ENCODE results near the gene TTC27. TPM values are rescaled to one million over a fixed set of nuclear protein-coding genes. Genes with fewer than 3 reads are reported as not detected.
"Not testable (repeated sequence)": the region's sequence is repeated elsewhere in the genome, so short reads cannot be mapped to it uniquely, and the experiment has no call there.

Gene TTC27
- total RNA-seq, 8 experiments from 2014 or later = 11.6 to 41.3 (median 16.5) TPM

GRCh38 chr2:32715391-32715841 lies 87.6 kb downstream of the TTC27 start:
- WGBS, 10 experiments = 17 to 100% (median 90%) methylated on average over 1 to 4 of the region's 4 CpGs; no CpG with 5 or more reads in 1 of the 10 experiments
- in situ Hi-C loops (cut with MboI; ENCODE audit: low pct_unique_long_range_greater_than_20kb in 2 of 9, low sequenced_read_pairs in 9 of 9, unreplicated experiment in 9 of 9) = no loop called here
- H3K27ac ChIP-seq = no peak overlapping the region
- ATAC-seq (replicated peaks in 6 of 8) = peak in 3 of 8 experiments; percentile 42 to 56 (median 49)
- H3K4me3 ChIP-seq = no peak overlapping the region
- H3K4me1 ChIP-seq (replicated peaks in 1 of 2) = no peaks in the 10 kb centered on the region

DNA sequence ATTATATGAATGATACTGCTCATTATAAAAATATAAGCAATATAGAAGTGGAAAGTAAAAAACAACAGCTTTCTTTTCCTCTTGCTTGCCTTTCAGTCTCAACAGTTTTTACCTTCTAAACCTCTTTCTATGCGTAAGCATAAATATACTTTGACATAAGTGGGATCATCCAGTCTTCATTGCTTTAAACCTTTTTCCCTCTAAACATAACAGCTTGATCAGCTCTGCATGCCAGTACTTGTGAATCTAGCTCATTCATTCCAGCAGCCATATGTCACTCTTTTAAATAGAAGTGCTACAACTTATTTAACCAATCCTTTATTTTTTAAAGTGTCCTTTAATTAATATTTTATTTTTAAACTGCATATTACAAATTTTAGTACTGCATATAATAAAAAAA lies 88.1 kb downstream of the TTC27 start:
- 64 to 100% (median 100%) methylated on average over 1 of the region's 1 CpG; no CpG with 5 or more reads in 1 of the 10 experiments for WGBS, 10 experiments
- ATAC-seq (replicated peaks in 6 of 8) = no peak
- H3K27ac ChIP-seq = no peak overlapping the region
- no peak overlapping the region for H3K4me3 ChIP-seq
- in situ Hi-C loops (cut with MboI; ENCODE audit: low pct_unique_long_range_greater_than_20kb in 2 of 9, low sequenced_read_pairs in 9 of 9, unreplicated experiment in 9 of 9) = no loop called here
- H3K4me1 ChIP-seq (replicated peaks in 1 of 2) = no peaks in the 10 kb centered on the region

GRCh38 chr2:32716598-32716997 lies 88.7 kb downstream of the TTC27 start:
- Histone ChIP-seq H3K4me3 (no peak overlapping the region), H3K27ac (no peak overlapping the region), H3K4me1 (replicated peaks in 1 of 2) (no peaks in the 10 kb centered on the region)
- no peak for ATAC-seq (replicated peaks in 6 of 8)
- in situ Hi-C loops (cut with MboI; ENCODE audit: low pct_unique_long_range_greater_than_20kb in 2 of 9, low sequenced_read_pairs in 9 of 9, unreplicated experiment in 9 of 9) = no loop called here

DNA sequence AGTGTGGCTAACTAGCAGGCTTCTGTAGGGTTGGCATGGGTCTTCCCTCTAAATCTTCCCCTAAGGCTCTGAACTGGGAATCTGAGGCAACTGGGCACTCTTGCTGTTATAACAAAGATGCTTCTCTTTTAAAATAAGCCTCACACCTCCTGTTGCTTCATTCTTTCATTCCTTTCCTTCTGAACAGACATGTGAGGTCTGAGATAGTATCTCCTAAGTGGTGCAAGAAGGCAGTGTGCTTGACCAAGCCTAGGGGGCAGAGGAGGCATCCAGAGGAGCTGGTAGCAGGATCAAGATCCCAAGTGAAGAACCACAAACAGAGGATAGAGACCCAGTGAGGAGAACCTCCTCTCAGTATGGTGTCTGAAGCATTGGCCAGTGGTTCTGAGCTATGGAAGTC lies 90.9 kb downstream of the TTC27 start:
- Histone ChIP-seq H3K27ac (no peak overlapping the region), H3K4me1 (replicated peaks in 1 of 2) (no peaks in the 10 kb centered on the region), H3K4me3 (no peak overlapping the region)
- no peak for ATAC-seq (replicated peaks in 6 of 8)
- in situ Hi-C loops (cut with MboI; ENCODE audit: low pct_unique_long_range_greater_than_20kb in 2 of 9, low sequenced_read_pairs in 9 of 9, unreplicated experiment in 9 of 9) = no loop called here

DNA sequence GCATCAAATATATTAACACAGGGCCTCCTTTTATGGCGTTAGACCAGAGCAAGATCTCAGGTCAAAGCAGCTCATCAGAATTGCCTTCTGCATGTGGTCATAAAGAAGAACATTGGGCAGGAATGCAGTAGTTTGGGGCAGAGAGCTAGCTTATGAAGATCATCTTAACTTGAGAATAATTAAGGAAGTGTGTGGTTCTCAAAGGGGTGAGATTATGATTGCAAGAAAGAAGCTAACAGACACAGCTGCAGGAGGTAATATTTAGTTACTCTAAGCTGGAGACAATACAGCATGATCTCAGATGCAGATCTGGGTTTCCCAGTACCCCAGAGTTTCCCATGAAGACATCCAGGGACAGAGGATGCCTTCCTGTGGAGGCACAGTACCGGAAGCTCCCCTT lies 91.6 kb downstream of the TTC27 start:
- WGBS, 10 experiments = 73 to 100% (median 100%) methylated on average over 1 to 2 of the region's 2 CpGs; no CpG with 5 or more reads in 3 of the 10 experiments
- ATAC-seq (replicated peaks in 6 of 8) = no peak
- in situ Hi-C loops (cut with MboI; ENCODE audit: low pct_unique_long_range_greater_than_20kb in 2 of 9, low sequenced_read_pairs in 9 of 9, unreplicated experiment in 9 of 9) = no loop called here
- H3K27ac ChIP-seq = no peak overlapping the region
- no peaks in the 10 kb centered on the region for H3K4me1 ChIP-seq (replicated peaks in 1 of 2)
- no peak overlapping the region for H3K4me3 ChIP-seq

GRCh38 chr2:32719933-32720716 lies 92.3 kb downstream of the TTC27 start:
- H3K4me1 ChIP-seq (replicated peaks in 1 of 2) = no peaks in the 10 kb centered on the region
- H3K4me3 ChIP-seq = no peak overlapping the region
- ATAC-seq (replicated peaks in 6 of 8) = peak in 1 of 8 experiments; percentile 22
- in situ Hi-C loops (cut with MboI; ENCODE audit: low pct_unique_long_range_greater_than_20kb in 2 of 9, low sequenced_read_pairs in 9 of 9, unreplicated experiment in 9 of 9) = no loop called here
- no peak overlapping the region for H3K27ac ChIP-seq
- WGBS, 10 experiments = 100% methylated on average over 1 of the region's 1 CpG; no CpG with 5 or more reads in 4 of the 10 experiments

GRCh38 chr2:32720771-32721170 lies 92.9 kb downstream of the TTC27 start:
- Histone ChIP-seq H3K4me1 (replicated peaks in 1 of 2) (no peaks in the 10 kb centered on the region), H3K4me3 (no peak overlapping the region), H3K27ac (no peak overlapping the region)
- in situ Hi-C loops (cut with MboI; ENCODE audit: low pct_unique_long_range_greater_than_20kb in 2 of 9, low sequenced_read_pairs in 9 of 9, unreplicated experiment in 9 of 9) = no loop called here
- WGBS, 10 experiments = 71 to 100% (median 91%) methylated on average over 1 to 4 of the region's 4 CpGs; no CpG with 5 or more reads in 1 of the 10 experiments
- peak in 1 of 8 experiments; percentile 23 for ATAC-seq (replicated peaks in 6 of 8)

DNA sequence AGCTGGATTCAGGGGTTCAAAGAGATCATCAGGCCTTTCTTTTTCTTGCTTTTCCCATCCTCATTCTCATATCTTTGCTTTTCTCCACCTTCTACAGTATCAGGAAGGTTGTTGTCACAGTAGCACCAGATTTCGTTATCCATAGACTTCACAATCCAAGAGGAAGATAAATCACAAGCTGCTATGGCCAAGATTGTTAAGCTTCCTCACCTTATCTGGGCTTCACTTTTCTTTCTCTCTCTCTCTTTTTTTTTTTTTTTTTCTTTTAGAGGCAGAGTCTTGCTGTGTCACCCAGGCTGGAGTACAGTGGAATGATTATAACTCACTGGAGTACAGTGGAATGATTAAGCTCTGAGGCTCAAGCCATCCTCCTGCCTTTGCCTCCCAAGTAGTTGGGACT lies 93.5 kb downstream of the TTC27 start:
- H3K4me1 ChIP-seq (replicated peaks in 1 of 2) = no peaks in the 10 kb centered on the region
- WGBS, 10 experiments = 88 to 100% (median 100%) methylated on average over 1 of the region's 1 CpG; no CpG with 5 or more reads in 2 of the 10 experiments
- no peak for ATAC-seq (replicated peaks in 6 of 8)
- H3K4me3 ChIP-seq = no peak overlapping the region
- in situ Hi-C loops (cut with MboI; ENCODE audit: low pct_unique_long_range_greater_than_20kb in 2 of 9, low sequenced_read_pairs in 9 of 9, unreplicated experiment in 9 of 9) = no loop called here
- H3K27ac ChIP-seq = no peak overlapping the region

DNA sequence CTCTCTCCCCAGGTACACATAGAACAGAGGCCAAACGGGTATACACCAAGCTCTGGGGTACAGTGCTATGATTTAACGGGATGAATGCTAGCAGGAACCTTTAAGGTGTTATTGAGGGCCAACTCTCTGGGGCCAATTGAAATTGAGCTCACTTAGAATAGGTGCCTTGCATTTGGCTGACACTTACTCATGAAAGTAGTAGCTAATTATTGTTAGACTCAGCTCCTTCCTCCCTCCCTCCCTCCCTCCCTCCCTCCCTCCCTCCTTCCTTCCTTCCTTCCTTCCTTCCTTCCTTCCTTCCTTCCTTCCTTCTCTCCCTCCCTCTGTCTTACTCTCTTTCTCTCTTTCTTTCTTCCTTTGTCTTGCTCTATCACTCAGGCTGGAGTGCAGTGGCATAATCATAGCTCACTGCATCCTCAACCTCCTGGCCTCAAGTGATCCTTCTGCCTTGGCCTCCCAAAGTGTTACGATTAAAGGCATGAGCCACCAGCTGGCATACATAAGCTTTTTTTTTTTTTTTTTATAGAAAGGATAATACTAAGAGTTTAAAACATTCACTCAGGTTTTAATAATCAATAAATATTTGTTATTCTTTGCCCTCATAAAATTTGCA lies 95.7 kb downstream of the TTC27 start:
- no peak overlapping the region for H3K27ac ChIP-seq
- in situ Hi-C loops (cut with MboI; ENCODE audit: low pct_unique_long_range_greater_than_20kb in 2 of 9, low sequenced_read_pairs in 9 of 9, unreplicated experiment in 9 of 9) = no loop called here
- H3K4me3 ChIP-seq = no peak overlapping the region
- H3K4me1 ChIP-seq (replicated peaks in 1 of 2) = no peaks in the 10 kb centered on the region
- WGBS, 10 experiments = 67 to 100% (median 96%) methylated on average over 1 to 3 of the region's 3 CpGs; no CpG with 5 or more reads in 4 of the 10 experiments
- no peak for ATAC-seq (replicated peaks in 6 of 8)

- WGBS, 10 experiments = 71 to 100% (median 86%) methylated on average over 1 to 5 of the region's 5 CpGs; no CpG with 5 or more reads in 2 of the 10 experiments
- H3K27ac ChIP-seq; in situ Hi-C loops (cut with MboI; ENCODE audit: low pct_unique_long_range_greater_than_20kb in 2 of 9, low sequenced_read_pairs in 9 of 9, unreplicated experiment in 9 of 9); ATAC-seq (replicated peaks in 6 of 8); H3K4me3 ChIP-seq; H3K4me1 ChIP-seq (replicated peaks in 1 of 2): not testable (repeated sequence)
Measured at GRCh38 chr2:32726678-32727077, 98.8 kb downstream of the TTC27 start.

- ATAC-seq (replicated peaks in 6 of 8) = no peak
- 42 to 100% (median 75%) methylated on average over 1 of the region's 1 CpG; no CpG with 5 or more reads in 2 of the 10 experiments for WGBS, 10 experiments
- Histone ChIP-seq H3K4me1 (replicated peaks in 1 of 2) (no peaks in the 10 kb centered on the region), H3K4me3 (no peak overlapping the region), H3K27ac (no peak overlapping the region)
- in situ Hi-C loops (cut with MboI; ENCODE audit: low pct_unique_long_range_greater_than_20kb in 2 of 9, low sequenced_read_pairs in 9 of 9, unreplicated experiment in 9 of 9) = no loop called here
Measured at GRCh38 chr2:32727157-32727556, 99.3 kb downstream of the TTC27 start.

GRCh38 chr2:32730958-32731357 lies 103.1 kb downstream of the TTC27 start:
- 60 to 97% (median 86%) methylated on average over 1 to 7 of the region's 8 CpGs; no CpG with 5 or more reads in 3 of the 10 experiments for WGBS, 10 experiments
- peaks cover 9 to 13% of the 10 kb centered on the region in 2 donors for H3K4me1 ChIP-seq (replicated peaks in 1 of 2)
- in situ Hi-C loops (cut with MboI; ENCODE audit: low pct_unique_long_range_greater_than_20kb in 2 of 9, low sequenced_read_pairs in 9 of 9, unreplicated experiment in 9 of 9); H3K27ac ChIP-seq; H3K4me3 ChIP-seq: not testable (repeated sequence)
- peak in 2 of 8 experiments; percentile 70 to 77 for ATAC-seq (replicated peaks in 6 of 8)

- ATAC-seq (replicated peaks in 6 of 8) = no peak
- H3K27ac ChIP-seq = no peak overlapping the region
- no peak overlapping the region for H3K4me3 ChIP-seq
- H3K4me1 ChIP-seq (replicated peaks in 1 of 2) = peaks cover 9 to 14% of the 10 kb centered on the region in 2 donors
- in situ Hi-C loops (cut with MboI; ENCODE audit: low pct_unique_long_range_greater_than_20kb in 2 of 9, low sequenced_read_pairs in 9 of 9, unreplicated experiment in 9 of 9) = no loop called here
- 0 to 100% (median 67%) methylated on average over 1 of the region's 1 CpG; no CpG with 5 or more reads in 5 of the 10 experiments for WGBS, 10 experiments
Measured at GRCh38 chr2:32732120-32732519, 104.3 kb downstream of the TTC27 start.

All from motor neuron (in vitro differentiated cells).